Left lung (tissue), 14 donors: Measurements from ENCODE around the gene ARL5C. TPM values are rescaled to one million over a fixed set of nuclear protein-coding genes. Genes with fewer than 3 reads are reported as not detected.
A peak's percentile ranks its signal among the peaks of the same experiment; 100 is the strongest.

Experiments
- ATAC-seq: fragments of 200-7000 bp; cut with Tn5 transposase; one replicate; pipeline ENCODE4 v1.9.1; 2020; ENCODE audit warnings: moderate library complexity
- DNase-seq, 4 donors: peaks; one replicate each; pipeline ENCODE4 v3.0.0-alpha.2; 2013 to 2020
- H3K27ac ChIP-seq, 2 donors: fragments of 200-600 bp; sonication (generic) in 1 of 2; one replicate each; pipeline versions ENCODE4 v1.5.0 to v1.8.0; 2020 to 2021
- H3K27me3 ChIP-seq, 2 donors: fragments of 200-600 bp; sonication (generic) in 1 of 2; one replicate each; pipeline versions ENCODE4 v1.5.0 to v1.8.0; 2020 to 2021
- H3K36me3 ChIP-seq, 2 donors: fragments of 200-600 bp; sonication (generic) in 1 of 2; one replicate each; pipeline versions ENCODE4 v1.5.0 to v1.8.0; 2020 to 2021
- H3K4me1 ChIP-seq, 2 donors: fragments of 200-600 bp; one replicate each; pipeline ENCODE4 v1.8.0; 2021
- H3K4me3 ChIP-seq, 2 donors: fragments of 200-600 bp; sonication (generic) in 1 of 2; one replicate each; pipeline versions ENCODE4 v1.5.0 to v1.8.0; 2020 to 2021; ENCODE audit warnings: mild to moderate bottlenecking in 1 of 2
- H3K9me3 ChIP-seq, 2 donors: fragments of 200-600 bp; sonication (generic) in 1 of 2; one replicate each; pipeline versions ENCODE4 v1.5.0 to v1.8.0; 2020 to 2021
- CTCF ChIP-seq, 2 donors: fragments of 200-600 bp; sonication (generic) in 1 of 2; IDR thresholded peaks; one replicate each; pipeline versions ENCODE4 v1.5.0 to v1.8.0; 2021; ENCODE audit warnings: antibody characterized with exemption in 2 of 2
- intact Hi-C, 2 donors: fragments of 100-400 bp; cut with DNase I; formaldehyde crosslinking; loops; one replicate each; pipeline versions ENCODE4 v1.11.2 to v1.14.2; 2022
- long read RNA-seq, 12 donors: library from polyadenylated mRNA in 2 of 12; unstranded in 2 of 12; transcript quantifications; one replicate each; pipeline ENCODE4 v2.0.0 and lab custom pipeline, GENCODE V29; 2019 to 2026
- polyA plus RNA-seq, 6 donors: library from polyadenylated mRNA; unstranded; fragments of 120-200 nt; gene quantifications; one replicate each; pipeline ENCODE4 v1.2.1, GENCODE V29; 2013; ENCODE audit not compliant: insufficient read length in 6 of 6
- total RNA-seq, 2 donors: library from RNA; stranded (reverse); fragmentation: NEBNext Ultra II Directional; extraction: Animal tissue kit (Norgen Biotek cat#: 25700); gene quantifications; one replicate each; pipeline ENCODE4 v1.2.1, GENCODE V29; 2021
- donor health status: DM: no; HTN: yes; CAD: no.
- donor health status: DM: no; HTN: no; CAD: no.

The ARL5C gene
- not detected for total RNA-seq
- polyA plus RNA-seq, result under 1 TPM in 4 of 6 donors, not detected in 2; 0.34 to 0.69 (median 0.46) TPM
- long read RNA-seq, donor 1, partial matches to known transcripts, result 0 of 2 reads
- long read RNA-seq, donor 1, other reads (novel, unspliced or antisense), result 0 of 2 reads
- long read RNA-seq, donor 2, result 0 reads
- long read RNA-seq, donor 3, result 0 reads
- long read RNA-seq, donor 4, result 0 reads
- long read RNA-seq, donor 5, result 0 reads
- long read RNA-seq, donor 6, result 0 reads
- long read RNA-seq, donor 7, result 0 reads
- long read RNA-seq, donor 8, partial matches to known transcripts, result 0 of 1 reads
- long read RNA-seq, donor 8, other reads (novel, unspliced or antisense), result 0 of 1 reads
- long read RNA-seq, donor 9, result 0 reads
- long read RNA-seq, donor 10, result 0 reads
- long read RNA-seq, donor 11, result 0 reads
- long read RNA-seq, donor 12, result 0 reads

- no peak for TF ChIP-seq CTCF (IDR thresholded peaks at IDR 0.05)
- H3K4me1 ChIP-seq, result peaks cover 0 to 40% of the 10 kb centered on the region in 2 donors
- peaks cover 0 to 19% of the 10 kb centered on the region in 2 donors for H3K27me3 ChIP-seq
- H3K9me3 ChIP-seq, result no peaks in the 10 kb centered on the region
- no peak within 1 kb of the TSS for H3K27ac ChIP-seq
- no peaks in the 10 kb centered on the region for H3K36me3 ChIP-seq
- DNase-seq, result no peak
- no peak for ATAC-seq
- intact Hi-C loops, result no loop called here
- H3K4me3 ChIP-seq, result peak within 1 kb of the TSS; percentile 38 to 40
Measured at GRCh38 chr17:39165841-39166349, at the start of gene ARL5C. Gene ARL5C, minus strand, starts transcription at chr17:39166161. Its CDS starts 401 bp downstream, at chr17:39165760.

- intact Hi-C loops, result no loop called here
- H3K4me3 ChIP-seq, result no peak overlapping the region
- no peaks in the 10 kb centered on the region for H3K9me3 ChIP-seq
- DNase-seq (peak in 1 of 4 donors; percentile 81), ATAC-seq (peak; percentile 66)
- H3K4me1 ChIP-seq, result peaks cover 7 to 20% of the 10 kb centered on the region in 2 donors
- no peak overlapping the region for H3K27ac ChIP-seq
- H3K27me3 ChIP-seq, result peaks cover 0 to 77% of the 10 kb centered on the region in 2 donors
- no peaks in the 10 kb centered on the region for H3K36me3 ChIP-seq
- TF ChIP-seq CTCF (IDR thresholded peaks at IDR 0.05), result no peak
Measured at GRCh38 chr17:39213852-39214251, 47.9 kb upstream of the ARL5C start.

GRCh38 chr17:39212841-39213480 lies 47.0 kb upstream of the ARL5C start:
- peak in 3 of 4 donors; percentile 55 to 86 (median 79) for DNase-seq
- Histone ChIP-seq H3K4me1 (peaks cover 7 to 29% of the 10 kb centered on the region in 2 donors), H3K4me3 (no peak overlapping the region), H3K9me3 (no peaks in the 10 kb centered on the region), H3K27me3 (peaks cover 0 to 70% of the 10 kb centered on the region in 2 donors), H3K36me3 (no peaks in the 10 kb centered on the region), H3K27ac (peak overlapping the region in 1 of 2 donors; percentile 53)
- ATAC-seq, result peak; percentile 62
- intact Hi-C loops, result no loop called here
- TF ChIP-seq CTCF (IDR thresholded peaks at IDR 0.05), result no peak

GRCh38 chr17:39212195-39212810 lies 46.3 kb upstream of the ARL5C start:
- intact Hi-C loops, result no loop called here
- Histone ChIP-seq H3K4me1 (peaks cover 7 to 29% of the 10 kb centered on the region in 2 donors), H3K9me3 (no peaks in the 10 kb centered on the region), H3K4me3 (no peak overlapping the region), H3K36me3 (no peaks in the 10 kb centered on the region), H3K27ac (peak overlapping the region in 1 of 2 donors; percentile 53), H3K27me3 (peaks cover 0 to 63% of the 10 kb centered on the region in 2 donors)
- no peak for TF ChIP-seq CTCF (IDR thresholded peaks at IDR 0.05)
- DNase-seq, result no peak
- no peak for ATAC-seq
